ENCODE results near the gene SLC22A23. TPM values are rescaled to one million over a fixed set of nuclear protein-coding genes. Genes with fewer than 3 reads are reported as not detected.

The SLC22A23 gene
- total and polyA plus RNA-seq, 2 experiments from 2014 or later, result 6.1 to 38.3 TPM

DNA sequence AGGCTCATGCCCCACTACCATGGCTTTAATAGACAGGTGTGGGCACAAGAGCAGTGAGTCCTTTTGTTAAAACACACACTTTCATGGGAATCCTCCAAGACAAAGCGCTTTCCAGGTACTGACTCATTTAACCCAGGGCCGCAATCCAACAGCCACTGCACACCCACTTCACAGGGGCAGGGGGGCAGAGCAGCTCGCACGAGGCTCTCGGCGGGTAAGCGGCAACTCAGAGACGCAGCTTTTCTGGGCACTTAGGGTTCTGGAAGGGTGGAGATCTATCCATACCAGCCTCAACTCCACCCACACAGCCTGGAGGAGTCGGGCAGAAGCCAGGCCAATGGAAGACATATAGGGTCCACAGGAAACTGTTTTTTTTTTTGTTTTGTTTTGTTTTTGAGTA is 169.5 kb downstream of the SLC22A23 start (continued):
- TF ChIP-seq ZNF462 (CRISPR knock-in tag; IDR thresholded peaks at IDR 0.05), result no peak
- TF ChIP-seq EZH2phosphoT487 (IDR thresholded peaks at IDR 0.05; ENCODE audit: unreplicated experiment), result no peak
- TF ChIP-seq CREB1 (CRISPR knock-in tag; IDR thresholded peaks at IDR 0.05; ENCODE audit: low read depth), result no peak
- TF ChIP-seq EZH2 (IDR thresholded peaks at IDR 0.05; ENCODE audit: low read depth, unreplicated experiment), result no peak
- TF ChIP-seq JUNB (IDR thresholded peaks at IDR 0.05; ENCODE audit: unreplicated experiment), result no peak

DNA sequence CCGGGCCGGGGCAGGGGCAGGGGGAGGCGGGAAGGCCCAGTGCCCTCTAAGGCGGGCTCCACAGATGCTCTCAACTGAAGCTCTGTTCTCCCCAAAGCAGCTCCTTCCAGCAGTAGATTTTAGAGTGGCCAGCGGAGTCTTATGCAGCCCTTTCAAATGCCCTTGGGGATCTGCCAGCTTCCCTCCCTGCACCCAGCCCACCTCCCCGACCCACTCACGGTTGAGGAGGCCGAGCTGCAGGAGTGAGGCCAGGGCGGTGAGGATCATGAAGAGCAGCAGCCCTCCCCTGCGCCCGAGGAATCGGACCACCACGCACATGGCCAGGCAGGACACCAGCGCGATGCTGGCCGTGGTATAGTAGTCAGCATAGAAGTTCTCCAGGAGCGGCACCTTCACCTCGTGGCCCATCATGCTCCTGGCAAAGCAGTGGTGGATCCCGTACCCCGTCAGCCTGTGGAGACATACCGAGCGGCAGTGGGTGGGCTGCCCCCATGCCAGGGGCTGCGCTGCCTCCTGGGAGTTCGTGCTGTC is 170.1 kb downstream of the SLC22A23 start:
- Histone ChIP-seq H4K20me1 (replicated peaks; ENCODE audit: insufficient read depth) (no peaks in the 10 kb centered on the region), H3K27me3 (ENCODE audit: insufficient read depth) (no peaks in the 10 kb centered on the region), H3K79me2 (replicated peaks; ENCODE audit: insufficient read depth) (no peaks in the 10 kb centered on the region), H3K36me3 (ENCODE audit: insufficient read depth) (peaks cover 4% of the 10 kb centered on the region; the same call in 1 of the 2 replicates), H3K27ac (ENCODE audit: low read depth) (no peak overlapping the region), H3F3A (replicated peaks; ENCODE audit: low read depth) (peaks cover 8% of the 10 kb centered on the region; the same call in 1 of the 2 replicates), H3K4me2 (no peak overlapping the region), H3K4me3 (no peak overlapping the region), H3K4me1 (ENCODE audit: insufficient read depth) (peaks cover 14% of the 10 kb centered on the region), H3K9me2 (ENCODE audit: insufficient read depth) (no peaks in the 10 kb centered on the region), H2AFZ (no peak overlapping the region)
- Mint-ChIP-seq H3K9me3 (no peaks in the 10 kb centered on the region), H3K4me1 (peaks cover 26% of the 10 kb centered on the region), H3K27ac (peak overlapping the region; percentile 41; the same call in 1 of the 2 replicates), H3K27me3 (ENCODE audit: insufficient read depth, low read depth, poor library complexity) (peaks cover 16% of the 10 kb centered on the region), H3K36me3 (ENCODE audit: low read depth) (peaks cover 83% of the 10 kb centered on the region), H3K4me3 (no peak overlapping the region)
- ATAC-seq (no peak), DNase-seq (ENCODE audit: low spot score) (no peak)
- no peak for TF ChIP-seq STAT1 (IDR thresholded peaks at IDR 0.05; ENCODE audit: unreplicated experiment)
- TF ChIP-seq ZNF462 (CRISPR knock-in tag; IDR thresholded peaks at IDR 0.05), result no peak
- TF ChIP-seq ZNF331 (CRISPR knock-in tag; IDR thresholded peaks at IDR 0.05; ENCODE audit: low read depth), result no peak
- no peak for TF ChIP-seq JUNB (IDR thresholded peaks at IDR 0.05; ENCODE audit: unreplicated experiment)
- TF ChIP-seq EZH2phosphoT487 (IDR thresholded peaks at IDR 0.05; ENCODE audit: unreplicated experiment), result no peak
- TF ChIP-seq ZNF114 (CRISPR knock-in tag; IDR thresholded peaks at IDR 0.05), result no peak
- no peak for TF ChIP-seq CREB1 (CRISPR knock-in tag; IDR thresholded peaks at IDR 0.05; ENCODE audit: low read depth)
